SK-MEL-5 (cell line): Measurements from ENCODE around the gene FAM180A. TPM values are rescaled to one million over a fixed set of nuclear protein-coding genes. Genes with fewer than 3 reads are reported as not detected.
"Not testable (repeated sequence)": the region's sequence is repeated elsewhere in the genome, so short reads cannot be mapped to it uniquely, and the experiment has no call there.

ENCODE experiments used
- DNase-seq: peaks from one replicate; pipeline ENCODE4 v3.0.0-alpha.2; 2016; ENCODE audit warnings: low read depth, low spot score
- in situ Hi-C: cut with HindIII; loops from 2 replicates; pipeline ENCODE4 v1.10.0; 2016; ENCODE audit warnings: low sequenced_read_pairs, high pct_unique_total_duplicates, low pct_unique_long_range_greater_than_20kb
- total RNA-seq: library from RNA; depleted of rRNA; stranded (reverse); fragments of >200 nt; shearing (Covaris generic); gene quantifications from 2 replicates; pipeline ENCODE4 v1.2.3, GENCODE V29; 2014

The FAM180A gene
- total RNA-seq, 1 experiment from 2014 or later = not detected

GRCh38 chr7:135753616-135754413 lies 5.2 kb upstream of the FAM180A start:
- in situ Hi-C loops = no loop called here
- DNase-seq = no peak

- DNase-seq = no peak
- in situ Hi-C loops = no loop called here
Measured at GRCh38 chr7:135747366-135747765, 1.2 kb downstream of the FAM180A start.

GRCh38 chr7:135745703-135746312 lies 2.8 kb downstream of the FAM180A start:
- no peak for DNase-seq
- in situ Hi-C loops = no loop called here

- DNase-seq = no peak
- in situ Hi-C loops = no loop called here
Measured at GRCh38 chr7:135744938-135745702, 3.5 kb downstream of the FAM180A start.

- no peak for DNase-seq
- in situ Hi-C loops = no loop called here
Measured at GRCh38 chr7:135743907-135744731, 4.5 kb downstream of the FAM180A start.

GRCh38 chr7:135742371-135742770 lies 6.2 kb downstream of the FAM180A start:
- in situ Hi-C loops = no loop called here

GRCh38 chr7:135741905-135742304 lies 6.7 kb downstream of the FAM180A start:
- DNase-seq = no peak
- in situ Hi-C loops = no loop called here

More at GRCh38 chr7:135742371-135742770, 6.2 kb downstream of the FAM180A start:
- DNase-seq = no peak

GRCh38 chr7:135740889-135741288 lies 7.7 kb downstream of the FAM180A start:
- in situ Hi-C loops = no loop called here
- no peak for DNase-seq

- in situ Hi-C loops, DNase-seq: not testable (repeated sequence)
Measured at GRCh38 chr7:135737306-135737647, 11.3 kb downstream of the FAM180A start.

GRCh38 chr7:135736586-135737305 lies 11.9 kb downstream of the FAM180A start:
- in situ Hi-C loops = no loop called here
- no peak for DNase-seq

- in situ Hi-C loops = no loop called here
- DNase-seq = no peak
Measured at GRCh38 chr7:135734343-135734689, 14.3 kb downstream of the FAM180A start.

GRCh38 chr7:135733603-135734342 lies 14.8 kb downstream of the FAM180A start:
- in situ Hi-C loops = no loop called here

GRCh38 chr7:135731131-135731530 lies 17.5 kb downstream of the FAM180A start:
- DNase-seq = peak; percentile 26
- in situ Hi-C loops = no loop called here

More at GRCh38 chr7:135733603-135734342, 14.8 kb downstream of the FAM180A start:
- DNase-seq = peak; percentile 25

GRCh38 chr7:135729230-135729629 lies 19.4 kb downstream of the FAM180A start:
- DNase-seq = no peak
- in situ Hi-C loops = no loop called here

- no peak for DNase-seq
- in situ Hi-C loops = no loop called here
Measured at GRCh38 chr7:135728136-135728669, 20.4 kb downstream of the FAM180A start, which contains the start of gene SLC13A4. Gene SLC13A4, minus strand, starts transcription at chr7:135728186. Its CDS starts 690 bp downstream, at chr7:135727496.
